ENCODE measurements around the gene PLAAT3.
A peak's percentile ranks its signal among the peaks of the same experiment; 100 is the strongest.

GRCh38 chr11:63641727-63642126 is 27.5 kb upstream of the PLAAT3 start:
- TF ChIP-seq CTCF (conservative IDR thresholded peaks at IDR 0.05), result peak; percentile 10
- no peak for TF ChIP-seq ZFX (IDR thresholded peaks at IDR 0.05)
